Measurements from ENCODE around the gene FOXF2. TPM values are rescaled to one million over a fixed set of nuclear protein-coding genes. Genes with fewer than 3 reads are reported as not detected.

The FOXF2 gene
- total and polyA plus RNA-seq, 2 experiments from 2014 or later: not detected

- Histone ChIP-seq H3K79me2 (replicated peaks; ENCODE audit: insufficient read depth) (no peaks in the 10 kb centered on the region), H3K27me3 (ENCODE audit: insufficient read depth) (no peaks in the 10 kb centered on the region), H2AFZ (no peak overlapping the region), H3F3A (replicated peaks; ENCODE audit: low read depth) (no peaks in the 10 kb centered on the region), H3K4me3 (no peak overlapping the region), H3K27ac (ENCODE audit: low read depth) (no peak overlapping the region), H3K4me1 (ENCODE audit: insufficient read depth) (no peaks in the 10 kb centered on the region), H3K4me2 (no peak overlapping the region), H3K9me2 (ENCODE audit: insufficient read depth) (no peaks in the 10 kb centered on the region), H3K36me3 (ENCODE audit: insufficient read depth) (no peaks in the 10 kb centered on the region), H4K20me1 (replicated peaks; ENCODE audit: insufficient read depth) (no peaks in the 10 kb centered on the region)
- H3K4me3 Mint-ChIP-seq: no peak overlapping the region
- TF ChIP-seq REST (IDR thresholded peaks at IDR 0.05; ENCODE audit: unreplicated experiment): no peak
- TF ChIP-seq EZH2phosphoT487 (IDR thresholded peaks at IDR 0.05; ENCODE audit: unreplicated experiment): no peak
- no peak for TF ChIP-seq ETS1 (IDR thresholded peaks at IDR 0.05)
- no peak for TF ChIP-seq ZNF462 (CRISPR knock-in tag; IDR thresholded peaks at IDR 0.05)
- H3K4me1 Mint-ChIP-seq: peaks cover 7% of the 10 kb centered on the region
- ATAC-seq (no peak), DNase-seq (ENCODE audit: low spot score) (no peak)
- peaks cover 2% of the 10 kb centered on the region; the same call in 1 of the 3 replicates for H3K9me3 Mint-ChIP-seq
- H3K27ac Mint-ChIP-seq: no peak overlapping the region
- H3K27me3 Mint-ChIP-seq (ENCODE audit: insufficient read depth, low read depth, poor library complexity): peaks cover 8% of the 10 kb centered on the region
- H3K36me3 Mint-ChIP-seq (ENCODE audit: low read depth): no peaks in the 10 kb centered on the region
These were observed 37.0 kb downstream of the FOXF2 start for GRCh38 chr6:1426416-1426815.

All from GM23338 (cell line).